OCI-LY3 (cell line): ENCODE data around the gene ERC2.

Source experiments
- H2AFZ ChIP-seq: fragments of 200-600, 300-600 bp; shearing (Covaris generic); 2 replicates; pipeline ENCODE4 v1.6.0; 2014; ENCODE audit warnings: antibody characterized with exemption, low read depth, low read length
- H3K27ac ChIP-seq: fragments of 200-600, 300-600 bp; sonication (generic); 2 replicates; pipeline ENCODE4 v1.5.1; 2014; ENCODE audit warnings: mild to moderate bottlenecking, low read length, moderate library complexity, mixed read lengths
- H3K27me3 ChIP-seq: fragments of 200-600, 300-600 bp; sonication (generic); 2 replicates; pipeline ENCODE4 v1.6.1; 2014; ENCODE audit warnings: low read depth, low read length, mixed read lengths
- H3K36me3 ChIP-seq: fragments of 200-600, 300-600 bp; sonication (generic); replicated peaks from 2 replicates; pipeline ENCODE3; 2014; ENCODE audit warnings: low read depth, low read length, mixed read lengths
- H3K4me1 ChIP-seq: fragments of 300-600, 200-600 bp; sonication (generic); 2 replicates; pipeline ENCODE4 v1.6.1; 2014; ENCODE audit warnings: low read length, mixed read lengths
- H3K4me2 ChIP-seq: fragments of 200-600, 300-600 bp; sonication (generic); 2 replicates; pipeline ENCODE4 v1.6.1; 2014; ENCODE audit warnings: low read length, mixed read lengths
- H3K4me3 ChIP-seq: fragments of 300-600, 200-600 bp; sonication (generic); 2 replicates; pipeline ENCODE4 v1.5.1; 2014; ENCODE audit warnings: antibody characterized with exemption, mild to moderate bottlenecking, low read length, moderate library complexity
- H3K79me2 ChIP-seq: fragments of 300-600, 200-600 bp; shearing (Covaris generic); 2 replicates; pipeline ENCODE4 v1.6.1; 2014; ENCODE audit warnings: mild to moderate bottlenecking, low read length, mixed read lengths
- H3K9ac ChIP-seq: fragments of 300-600, 200-600 bp; shearing (Covaris generic); 2 replicates; pipeline ENCODE4 v1.6.0; 2014; ENCODE audit warnings: mild to moderate bottlenecking, low read length, moderate library complexity
- H3K9me3 ChIP-seq: fragments of 200-600, 300-600 bp; shearing (Covaris generic); 2 replicates; pipeline ENCODE4 v1.6.1; 2014; ENCODE audit warnings: low read length, mixed read lengths; ENCODE audit not compliant: insufficient read depth
- H4K20me1 ChIP-seq: fragments of 200-600, 300-600 bp; sonication (generic); 2 replicates; pipeline ENCODE4 v1.6.1; 2016; ENCODE audit warnings: low read length, mixed read lengths; ENCODE audit not compliant: insufficient read depth
- EZH2phosphoT487 ChIP-seq: fragments of 200-600 bp; shearing (Covaris generic); IDR thresholded peaks from 2 replicates; pipeline ENCODE4 v1.6.1; 2018; ENCODE audit warnings: antibody characterized with exemption, mixed run types, low read depth
- TF ChIP-seq, protein P1 (sequence below): fragments of 200-600, 300-600 bp; sonication (generic); IDR thresholded peaks from 2 replicates; pipeline ENCODE4 v1.5.1; 2014; ENCODE audit warnings: antibody characterized with exemption, low read length, low read depth

The ERC2 gene

DNA sequence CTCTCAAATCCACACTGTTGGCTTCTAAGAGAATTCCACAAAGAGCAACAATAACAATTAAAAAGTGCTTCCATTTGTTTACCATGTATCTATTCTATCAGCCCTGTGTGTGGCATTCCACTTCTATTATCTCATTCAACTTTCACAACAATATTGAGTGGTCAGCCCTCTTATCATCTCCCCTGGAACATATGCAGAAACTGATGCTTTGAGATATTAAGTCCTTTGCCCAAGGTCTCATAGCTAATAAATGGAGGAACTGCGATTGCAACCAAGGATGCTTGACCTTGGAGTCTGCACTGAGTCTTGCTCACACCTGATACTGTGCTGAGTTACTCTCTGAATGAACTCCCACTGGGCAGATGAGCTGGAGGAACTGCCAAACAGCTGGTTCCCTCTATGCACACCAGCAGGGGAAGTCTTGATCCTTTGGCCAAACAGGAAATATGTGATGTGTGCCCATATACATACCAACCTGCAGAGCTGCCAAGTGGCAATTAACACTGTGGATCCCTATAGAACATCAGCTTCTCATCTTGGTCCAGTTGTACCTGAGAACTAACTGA, 836.4 kb downstream of the ERC2 start:
- H3K27ac ChIP-seq = no peak overlapping the region
- no peak overlapping the region for H3K4me3 ChIP-seq
- no peaks in the 10 kb centered on the region for H3K79me2 ChIP-seq
- no peak overlapping the region for H3K9ac ChIP-seq
- no peak overlapping the region for H3K4me2 ChIP-seq
- TF ChIP-seq EZH2phosphoT487 = no peak
- TF ChIP-seq, protein P1, sequence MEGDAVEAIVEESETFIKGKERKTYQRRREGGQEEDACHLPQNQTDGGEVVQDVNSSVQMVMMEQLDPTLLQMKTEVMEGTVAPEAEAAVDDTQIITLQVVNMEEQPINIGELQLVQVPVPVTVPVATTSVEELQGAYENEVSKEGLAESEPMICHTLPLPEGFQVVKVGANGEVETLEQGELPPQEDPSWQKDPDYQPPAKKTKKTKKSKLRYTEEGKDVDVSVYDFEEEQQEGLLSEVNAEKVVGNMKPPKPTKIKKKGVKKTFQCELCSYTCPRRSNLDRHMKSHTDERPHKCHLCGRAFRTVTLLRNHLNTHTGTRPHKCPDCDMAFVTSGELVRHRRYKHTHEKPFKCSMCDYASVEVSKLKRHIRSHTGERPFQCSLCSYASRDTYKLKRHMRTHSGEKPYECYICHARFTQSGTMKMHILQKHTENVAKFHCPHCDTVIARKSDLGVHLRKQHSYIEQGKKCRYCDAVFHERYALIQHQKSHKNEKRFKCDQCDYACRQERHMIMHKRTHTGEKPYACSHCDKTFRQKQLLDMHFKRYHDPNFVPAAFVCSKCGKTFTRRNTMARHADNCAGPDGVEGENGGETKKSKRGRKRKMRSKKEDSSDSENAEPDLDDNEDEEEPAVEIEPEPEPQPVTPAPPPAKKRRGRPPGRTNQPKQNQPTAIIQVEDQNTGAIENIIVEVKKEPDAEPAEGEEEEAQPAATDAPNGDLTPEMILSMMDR = no peak
- no peaks in the 10 kb centered on the region for H3K9me3 ChIP-seq
- H3K4me1 ChIP-seq = no peaks in the 10 kb centered on the region
- no peak overlapping the region for H2AFZ ChIP-seq
- H3K36me3 ChIP-seq = no peaks in the 10 kb centered on the region
- H4K20me1 ChIP-seq = no peaks in the 10 kb centered on the region
- H3K27me3 ChIP-seq = peaks cover 16% of the 10 kb centered on the region; the same call in 1 of the 2 replicates

DNA sequence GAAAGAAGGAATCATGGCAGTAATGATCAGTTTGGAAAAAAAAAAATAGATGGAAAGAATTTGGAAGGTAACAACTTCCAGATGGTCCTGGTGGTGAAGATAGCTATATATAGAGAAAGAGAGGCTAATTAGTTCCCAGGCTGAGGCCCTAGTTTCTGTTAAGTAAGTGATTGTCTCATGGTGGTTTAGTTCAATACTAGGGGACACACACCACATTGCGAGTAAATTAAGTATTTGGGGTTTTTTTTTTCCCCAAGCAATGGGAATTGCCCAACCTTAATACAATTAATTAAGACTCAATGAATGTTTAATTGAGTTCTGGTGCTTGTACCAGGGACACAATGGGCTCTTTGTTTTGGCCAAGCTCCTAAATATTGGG, 837.4 kb downstream of the ERC2 start:
- no peaks in the 10 kb centered on the region for H3K79me2 ChIP-seq
- peaks cover 3% of the 10 kb centered on the region for H3K4me1 ChIP-seq

DNA sequence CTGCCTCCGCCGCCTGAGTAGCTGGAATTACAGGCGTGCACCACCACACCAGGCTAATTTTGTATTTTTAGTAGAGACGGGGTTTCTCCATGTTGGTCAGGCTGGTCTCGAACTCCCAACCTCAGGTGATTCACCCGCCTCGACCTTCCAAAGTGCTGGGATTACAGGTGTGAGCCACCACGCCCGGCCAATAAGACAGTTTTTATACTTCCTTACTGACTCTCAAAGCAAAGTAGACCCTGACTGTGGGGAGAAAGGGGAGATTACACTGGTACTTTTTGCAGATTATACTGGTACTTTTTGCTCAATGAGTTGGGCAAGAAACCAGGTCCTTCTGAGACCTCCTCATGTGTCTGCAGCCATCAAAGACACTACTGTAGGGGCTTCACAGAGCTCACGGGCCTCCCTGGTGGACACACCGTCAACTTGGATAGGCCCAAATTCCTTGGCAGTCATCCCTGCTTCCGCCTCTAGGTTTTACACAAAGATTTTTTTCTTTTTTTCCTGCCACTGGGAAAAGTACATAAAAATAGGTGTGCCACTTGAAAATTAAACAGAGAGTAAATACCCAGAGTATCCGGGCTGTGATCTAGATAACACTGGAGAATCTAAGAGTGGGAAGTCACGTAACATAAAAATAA, 837.9 kb downstream of the ERC2 start:
- Histone ChIP-seq H3K9ac (no peak overlapping the region), H4K20me1 (no peaks in the 10 kb centered on the region), H3K4me2 (no peak overlapping the region), H3K9me3 (no peaks in the 10 kb centered on the region), H3K36me3 (no peaks in the 10 kb centered on the region), H2AFZ (no peak overlapping the region), H3K4me1 (peaks cover 7% of the 10 kb centered on the region), H3K4me3 (no peak overlapping the region), H3K27me3 (peaks cover 16% of the 10 kb centered on the region; the same call in 1 of the 2 replicates), H3K79me2 (no peaks in the 10 kb centered on the region), H3K27ac (no peak overlapping the region)
- TF ChIP-seq, protein P1 = no peak
- no peak for TF ChIP-seq EZH2phosphoT487

More for the DNA sequence above, 837.4 kb downstream of the ERC2 start:
- H3K9ac ChIP-seq = no peak overlapping the region
- H3K4me2 ChIP-seq = no peak overlapping the region
- no peaks in the 10 kb centered on the region for H4K20me1 ChIP-seq
- H3K27ac ChIP-seq = no peak overlapping the region
- TF ChIP-seq EZH2phosphoT487 = no peak
- TF ChIP-seq, protein P1 = no peak
- no peaks in the 10 kb centered on the region for H3K9me3 ChIP-seq
- peaks cover 16% of the 10 kb centered on the region; the same call in 1 of the 2 replicates for H3K27me3 ChIP-seq
- H3K4me3 ChIP-seq = no peak overlapping the region
- no peak overlapping the region for H2AFZ ChIP-seq
- no peaks in the 10 kb centered on the region for H3K36me3 ChIP-seq

DNA sequence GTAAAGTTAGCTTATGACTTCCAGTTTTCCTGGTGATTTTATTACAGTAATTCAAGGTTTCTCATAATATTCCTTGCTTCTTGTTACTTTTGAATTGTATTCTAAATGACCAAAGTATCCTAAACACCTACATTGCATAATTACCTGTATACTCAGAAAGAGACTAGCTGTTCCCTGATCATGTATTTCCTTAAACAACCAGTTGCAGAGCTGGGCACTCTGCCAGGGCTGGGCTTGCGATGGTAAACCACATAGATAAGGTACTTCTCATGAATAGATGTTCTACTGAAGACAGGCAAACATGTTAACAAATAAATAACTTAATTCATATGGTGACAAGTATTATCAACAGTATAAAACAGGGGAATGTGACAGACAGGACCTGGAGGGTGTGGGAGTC, 838.8 kb downstream of the ERC2 start:
- Histone ChIP-seq H3K9ac (no peak overlapping the region), H3K27me3 (peaks cover 16% of the 10 kb centered on the region; the same call in 1 of the 2 replicates), H4K20me1 (no peaks in the 10 kb centered on the region), H2AFZ (no peak overlapping the region), H3K27ac (no peak overlapping the region), H3K9me3 (no peaks in the 10 kb centered on the region), H3K4me1 (peaks cover 9% of the 10 kb centered on the region), H3K4me2 (no peak overlapping the region), H3K4me3 (no peak overlapping the region), H3K36me3 (no peaks in the 10 kb centered on the region), H3K79me2 (no peaks in the 10 kb centered on the region)
- no peak for TF ChIP-seq EZH2phosphoT487
- TF ChIP-seq, protein P1 = no peak
